HG03432 (cell line): ENCODE measurements around the gene PPOX.

Experiments used
- ATAC-seq: cut with Tn5 transposase; IDR thresholded peaks from one replicate; pipeline ENCODE4 v1.9.1; 2021; ENCODE audit warnings: mild to moderate bottlenecking, moderate library complexity; ENCODE audit not compliant: unreplicated experiment

The PPOX gene

DNA sequence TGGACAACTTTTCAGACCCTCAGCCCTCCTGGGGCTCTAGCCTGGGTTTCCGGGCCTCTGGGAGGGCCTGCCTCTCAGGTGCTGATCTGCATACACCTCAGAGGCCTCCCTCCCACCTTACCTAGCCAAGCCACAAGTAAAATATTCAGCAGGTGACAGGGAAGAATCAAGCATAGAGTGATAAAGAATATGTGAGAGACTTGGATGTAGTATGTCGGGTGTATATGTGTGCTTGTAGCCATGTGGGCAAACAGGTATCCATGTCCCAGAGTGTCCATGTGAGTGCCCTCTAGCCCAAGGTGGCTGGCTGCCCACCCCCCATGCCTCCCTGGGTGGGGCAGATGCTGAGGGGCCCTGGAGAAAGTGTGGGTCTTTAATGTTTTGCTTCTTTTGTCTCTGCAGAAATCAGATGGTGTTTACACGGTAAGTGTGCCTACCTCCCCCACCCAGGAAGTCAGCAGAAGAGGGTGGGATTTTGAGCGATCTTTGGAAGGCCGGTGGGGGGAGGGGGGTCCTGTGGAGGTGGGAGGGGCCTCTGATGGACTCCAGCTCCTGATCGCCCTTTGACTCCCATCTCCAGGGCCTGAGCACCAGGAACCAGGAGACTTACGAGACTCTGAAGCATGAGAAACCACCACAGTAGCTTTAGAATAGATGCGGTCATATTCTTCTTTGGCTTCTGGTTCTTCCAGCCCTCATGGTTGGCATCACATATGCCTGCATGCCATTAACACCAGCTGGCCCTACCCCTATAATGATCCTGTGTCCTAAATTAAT lies 52.3 kb downstream of the PPOX start:
- ATAC-seq, result no peak

DNA sequence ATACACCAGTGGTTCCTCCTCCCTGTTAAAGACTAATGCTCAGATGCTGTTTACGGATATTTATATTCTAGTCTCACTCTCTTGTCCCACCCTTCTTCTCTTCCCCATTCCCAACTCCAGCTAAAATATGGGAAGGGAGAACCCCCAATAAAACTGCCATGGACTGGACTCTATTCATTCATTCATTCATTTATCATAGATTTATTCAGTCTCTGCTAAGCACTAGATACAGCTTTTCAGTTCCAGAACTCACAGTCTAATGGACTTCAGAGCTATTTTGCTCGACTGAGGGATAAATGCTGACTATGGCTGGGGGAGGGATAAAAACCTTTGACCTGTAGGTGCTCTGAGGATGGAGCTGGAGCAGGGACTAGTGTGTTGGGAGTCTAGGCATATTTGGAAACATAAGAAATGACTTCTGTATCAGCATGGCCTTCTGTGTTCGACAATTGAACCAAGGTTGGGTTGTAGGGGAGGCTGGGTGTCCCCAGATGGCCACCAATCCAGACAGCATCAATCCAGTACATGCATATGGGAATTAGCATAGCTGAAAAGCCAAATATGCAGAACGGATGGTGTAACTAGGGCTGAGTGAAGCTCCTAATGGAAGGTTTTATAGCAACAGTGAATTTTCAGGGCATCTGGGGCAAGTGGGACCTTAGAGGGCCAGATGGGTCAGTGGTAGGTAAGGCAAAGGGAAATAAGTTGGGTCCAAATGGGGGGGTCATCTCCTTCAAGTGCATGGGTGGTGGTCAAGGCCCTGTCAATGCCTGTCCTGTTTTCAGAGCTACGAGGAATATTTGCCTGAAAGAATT lies 53.1 kb downstream of the PPOX start:
- ATAC-seq, result no peak

DNA sequence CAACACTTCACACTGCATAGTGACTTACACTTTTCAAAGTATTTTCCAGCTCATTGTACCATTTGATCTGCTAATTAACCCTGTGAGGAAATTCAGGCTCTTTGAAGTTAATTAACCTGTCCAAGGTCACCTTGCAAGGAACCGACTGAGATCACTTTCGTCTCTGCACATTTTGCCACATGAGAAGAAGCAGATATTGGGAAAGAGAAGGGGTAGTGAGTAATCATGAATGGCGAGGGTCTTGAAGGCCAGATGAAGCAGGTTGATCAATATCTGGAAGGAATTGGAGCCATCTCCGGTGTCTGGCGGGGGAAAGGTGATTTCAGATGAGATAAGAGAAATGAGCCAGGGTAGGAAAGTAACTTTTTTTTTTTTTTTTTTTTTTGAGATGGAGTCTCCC lies 53.8 kb downstream of the PPOX start:
- no peak for ATAC-seq
